GM18526 (cell line): ENCODE measurements around the gene GLP1R.

Experiments
- POLR2A ChIP-seq: IDR thresholded peaks from 3 replicates; pipeline ENCODE4 v1.6.1; 2011; ENCODE audit not compliant: insufficient read length; ENCODE audit errors: extremely low read depth

The GLP1R gene

DNA sequence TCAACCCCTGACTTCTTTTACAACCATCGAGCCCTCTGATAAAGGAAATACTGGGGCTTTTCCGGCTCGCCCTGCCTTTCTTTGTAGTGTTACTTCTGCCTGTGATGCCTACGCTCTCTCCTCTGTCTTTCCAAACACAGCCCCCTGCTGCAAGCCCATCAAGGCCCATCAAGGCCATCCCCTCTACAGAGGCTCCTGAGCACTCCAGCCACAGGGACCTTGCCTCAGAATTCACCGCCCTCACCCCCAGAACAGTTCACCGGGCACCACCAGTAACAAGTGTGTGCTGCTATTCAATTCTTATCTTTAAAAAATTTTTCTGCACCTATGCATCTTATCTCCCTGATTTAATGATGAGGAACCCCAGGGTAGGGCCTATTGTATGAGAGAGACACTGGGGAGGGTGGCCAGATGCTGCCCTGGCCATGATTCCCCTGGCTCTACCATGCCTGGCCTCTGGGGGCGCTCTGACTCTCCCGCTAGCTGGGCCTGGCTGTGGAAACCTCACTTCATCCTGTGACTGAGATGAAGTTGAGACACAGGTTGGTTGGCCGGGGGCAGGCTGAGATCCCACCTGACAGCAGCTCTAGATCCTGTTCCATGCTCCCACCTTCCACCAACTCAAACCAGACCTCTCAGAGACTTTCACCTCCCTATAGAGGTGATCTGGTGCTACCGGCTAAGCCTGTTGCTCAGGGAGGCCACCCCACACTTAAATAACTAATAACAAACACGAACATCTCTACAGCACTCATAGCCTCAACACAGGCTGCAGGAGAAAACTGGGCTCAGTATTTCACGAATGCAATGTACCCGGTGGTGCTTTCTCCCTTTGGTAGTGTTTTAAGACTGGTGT, 19.2 kb upstream of the GLP1R start:
- TF ChIP-seq POLR2A: no peak

DNA sequence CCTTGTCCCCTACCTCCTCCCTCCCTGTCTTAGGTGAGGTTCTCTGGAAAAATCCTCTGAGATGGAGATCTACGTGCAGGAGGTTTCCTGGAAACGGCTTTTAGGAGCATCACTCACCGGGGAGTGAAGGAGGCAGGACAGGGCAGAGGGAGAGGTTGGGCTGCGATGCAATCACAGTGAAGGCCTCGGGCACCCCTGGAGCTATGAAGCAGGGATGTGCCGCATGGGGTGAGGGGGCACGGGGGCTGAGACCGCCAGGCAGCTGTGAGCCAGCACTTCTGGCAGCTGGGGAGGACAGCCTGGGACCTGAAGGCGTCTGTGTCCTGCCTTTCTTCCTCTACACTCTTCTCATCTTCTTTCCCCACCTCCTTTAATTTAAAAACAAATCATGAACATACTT, 12.9 kb upstream of the GLP1R start:
- no peak for TF ChIP-seq POLR2A

DNA sequence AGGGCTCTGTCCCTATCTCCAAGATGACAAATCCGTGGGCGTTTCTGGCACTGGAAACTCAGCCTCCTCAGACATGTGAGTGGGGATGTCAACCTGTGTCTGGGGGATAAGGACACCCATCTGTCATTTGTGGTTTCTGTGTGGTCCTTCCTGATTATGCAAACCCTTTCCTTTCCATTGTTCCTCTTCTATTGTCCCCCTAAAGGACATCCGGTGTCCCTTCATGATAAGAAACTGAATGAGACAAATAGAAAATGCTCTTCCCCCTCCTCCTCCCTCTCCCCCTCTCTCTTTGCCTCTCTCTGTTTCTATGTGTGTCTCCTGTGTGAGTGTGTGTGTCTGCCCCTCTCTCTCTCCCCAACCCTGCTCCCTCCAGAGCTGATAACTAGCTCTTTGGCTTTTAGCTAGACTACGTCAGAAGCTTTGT, 11.5 kb upstream of the GLP1R start:
- TF ChIP-seq POLR2A: no peak

DNA sequence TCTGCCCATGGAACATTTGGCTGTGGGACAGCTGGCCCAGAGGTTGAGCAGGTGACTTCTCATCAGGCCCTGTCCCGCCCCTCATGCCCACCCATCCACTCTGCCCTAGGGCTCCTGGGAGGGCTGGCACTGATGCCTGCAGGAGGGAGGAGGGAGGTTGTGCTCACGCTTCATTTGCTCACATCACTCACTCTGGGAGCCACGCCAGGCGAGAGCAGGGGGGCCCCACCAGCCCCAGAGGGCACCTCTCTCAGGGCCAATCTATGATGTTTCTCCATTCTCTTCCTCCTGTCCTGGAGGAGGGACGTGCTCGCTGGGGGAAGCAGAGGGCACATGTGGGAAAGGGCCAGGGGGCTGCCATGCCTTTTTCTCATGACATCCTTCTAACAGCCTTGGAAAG, 10.9 kb upstream of the GLP1R start:
- TF ChIP-seq POLR2A: no peak

DNA sequence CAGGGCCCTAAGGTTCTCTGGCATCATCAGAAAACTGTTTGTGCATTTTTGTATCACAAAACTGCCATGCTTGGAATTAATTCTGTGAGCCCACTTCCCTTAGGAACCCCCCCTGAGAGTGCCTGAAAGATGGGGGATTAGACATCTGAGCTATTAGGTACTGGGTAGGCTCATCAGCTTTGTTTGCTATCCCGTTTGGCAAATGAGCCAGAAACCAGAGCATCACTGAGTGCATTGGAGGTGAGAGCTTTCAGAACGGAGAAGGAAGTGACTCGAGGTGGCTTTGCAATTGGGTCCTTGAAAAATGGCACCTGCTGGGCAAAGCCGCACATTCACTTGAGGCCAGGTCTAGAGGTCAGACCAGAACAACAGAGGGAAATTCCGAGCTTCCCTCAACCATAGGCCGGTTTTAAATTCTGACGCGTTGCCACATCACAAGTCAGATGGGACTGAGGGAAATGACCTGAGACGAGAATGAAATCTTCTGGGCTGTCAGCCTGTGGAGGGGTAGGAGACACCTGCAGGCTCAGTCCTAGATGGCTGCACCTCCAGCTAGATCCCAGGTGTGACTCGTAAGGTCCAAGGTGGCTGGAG, 8.4 kb upstream of the GLP1R start:
- TF ChIP-seq POLR2A: no peak

DNA sequence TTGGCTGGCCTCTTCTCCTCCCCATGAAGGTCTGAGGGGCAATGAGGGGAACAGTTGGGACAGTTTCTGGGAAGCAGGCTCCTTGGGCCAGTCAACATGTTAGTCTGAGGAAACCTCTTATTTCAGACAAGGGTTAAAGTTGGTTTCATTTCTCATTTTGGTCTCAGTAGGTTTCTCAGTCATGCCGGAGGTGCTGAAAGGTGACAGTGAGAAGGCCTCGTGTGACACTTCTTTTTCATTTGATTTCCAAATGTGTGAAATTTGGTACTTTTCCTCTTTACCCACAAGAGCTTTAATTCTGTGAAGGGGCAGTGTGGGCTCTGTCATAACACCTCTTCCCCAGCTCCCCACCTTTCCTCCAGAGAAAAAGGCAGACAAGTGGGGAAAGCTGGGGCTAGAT, 7.5 kb upstream of the GLP1R start:
- no peak for TF ChIP-seq POLR2A

DNA sequence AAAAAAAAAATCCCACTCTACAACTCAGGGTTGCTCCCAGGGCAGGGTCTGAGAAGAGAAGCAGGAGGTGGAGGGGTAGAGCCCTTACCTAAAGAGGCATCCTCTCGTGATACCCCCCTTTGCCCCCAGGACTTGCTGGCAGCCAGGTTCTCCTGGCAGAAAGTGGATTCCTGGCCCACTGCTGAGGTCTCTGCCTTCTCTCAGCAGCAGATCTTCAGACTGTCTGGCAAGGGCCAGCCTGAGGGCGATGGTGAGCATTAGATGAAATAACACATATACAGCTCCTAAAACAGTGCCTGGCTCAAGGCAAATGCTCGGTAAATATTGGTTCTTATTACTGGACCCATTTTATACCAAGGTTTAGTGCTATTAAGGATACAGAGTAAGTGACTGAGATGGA, 4.8 kb upstream of the GLP1R start:
- no peak for TF ChIP-seq POLR2A

DNA sequence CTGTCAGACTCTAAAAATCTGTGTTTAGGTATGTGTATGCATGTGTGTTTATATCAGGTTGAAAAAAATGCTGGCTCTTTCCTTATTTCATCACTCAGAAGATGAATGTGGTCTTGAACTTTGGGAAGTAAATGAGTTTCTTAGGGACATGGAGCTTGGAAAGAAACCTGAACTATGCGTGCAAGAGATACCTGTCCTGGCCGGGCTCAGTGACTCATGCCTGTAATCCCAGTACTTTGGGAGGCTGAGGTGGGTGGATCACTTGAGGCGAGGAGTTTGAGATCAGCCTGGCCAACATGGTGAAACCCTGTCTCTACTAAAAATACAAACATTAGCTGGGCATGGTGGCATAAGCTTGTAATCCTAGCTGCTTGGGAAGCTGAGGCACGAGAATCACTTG, 4.4 kb upstream of the GLP1R start:
- TF ChIP-seq POLR2A: no peak

DNA sequence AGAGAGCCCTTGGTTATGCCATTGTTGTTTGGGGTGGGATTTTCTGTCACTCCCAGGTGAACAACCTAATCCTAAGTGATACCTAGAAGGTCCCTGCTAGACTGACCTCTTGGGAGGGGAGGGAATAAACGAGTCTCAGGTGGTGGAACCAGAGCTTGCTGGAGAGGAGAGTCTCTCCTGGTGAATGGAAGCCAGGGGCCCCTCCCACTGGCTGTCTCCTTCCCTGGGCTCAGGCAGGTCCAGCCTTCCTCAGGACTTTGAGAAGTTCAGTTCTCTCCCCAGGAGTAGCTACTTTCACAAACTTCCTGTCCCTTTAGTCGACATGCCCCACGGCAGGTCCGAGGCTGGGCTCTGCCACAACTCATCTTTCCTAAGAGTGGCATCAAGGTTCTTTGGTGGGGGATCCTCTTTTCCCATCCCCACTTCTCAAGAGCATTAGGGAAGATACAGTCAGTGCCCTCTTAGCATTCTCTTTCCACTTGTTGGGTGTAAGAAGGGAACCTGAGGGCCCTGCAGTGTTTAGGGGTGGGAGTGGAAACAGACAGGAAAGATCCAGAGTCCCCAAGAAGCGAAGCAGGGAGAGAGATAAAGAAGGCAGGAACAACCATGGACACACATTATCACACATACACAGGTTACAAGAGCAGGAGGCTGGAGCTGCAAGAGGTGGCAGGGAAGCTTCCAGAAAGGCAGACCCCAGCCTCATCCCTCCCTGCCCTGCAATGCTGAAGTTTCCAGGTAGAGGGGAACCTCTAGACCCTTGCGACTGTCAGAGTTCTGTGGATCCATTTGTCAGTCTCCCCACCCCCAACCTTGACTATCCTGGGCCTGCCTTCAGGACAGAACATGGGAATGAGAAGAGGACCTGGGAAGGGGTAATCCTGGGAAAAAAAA, 900 bp upstream of the GLP1R start:
- TF ChIP-seq POLR2A: no peak

DNA sequence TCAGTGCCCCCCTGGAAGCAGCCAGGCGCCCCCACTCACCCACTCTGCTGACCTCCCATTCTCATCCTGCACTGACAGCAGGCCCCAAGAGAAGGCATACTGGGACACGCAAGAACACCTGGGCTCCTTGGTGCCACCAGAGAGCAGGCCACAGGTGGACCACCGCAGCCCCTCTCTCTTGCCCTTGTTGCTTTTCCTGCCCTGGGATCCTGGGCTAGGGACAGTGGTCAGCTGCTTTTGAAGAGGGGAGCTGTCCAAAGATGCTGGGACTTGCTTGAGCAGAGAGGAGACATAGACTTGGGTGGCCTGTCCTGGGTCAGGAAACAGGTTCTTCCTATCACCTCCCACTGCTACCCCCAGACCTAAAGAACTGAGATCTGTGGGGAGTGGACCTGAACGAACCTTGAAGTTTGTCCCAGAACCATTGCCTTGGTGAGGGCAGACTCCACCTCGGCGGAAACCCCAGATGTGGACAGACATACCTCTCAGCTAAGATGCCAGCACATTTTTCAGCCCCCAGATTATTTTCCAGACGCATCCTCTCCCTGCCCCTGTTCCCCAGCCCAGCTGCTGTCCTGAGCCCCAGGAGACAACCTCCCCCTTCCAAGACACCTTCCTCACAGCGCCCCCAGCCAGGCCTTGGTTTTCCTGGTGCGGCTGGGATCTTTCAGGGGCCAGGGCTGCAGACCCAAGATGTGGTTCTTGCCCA, 1.1 kb downstream of the GLP1R start:
- TF ChIP-seq POLR2A: no peak

DNA sequence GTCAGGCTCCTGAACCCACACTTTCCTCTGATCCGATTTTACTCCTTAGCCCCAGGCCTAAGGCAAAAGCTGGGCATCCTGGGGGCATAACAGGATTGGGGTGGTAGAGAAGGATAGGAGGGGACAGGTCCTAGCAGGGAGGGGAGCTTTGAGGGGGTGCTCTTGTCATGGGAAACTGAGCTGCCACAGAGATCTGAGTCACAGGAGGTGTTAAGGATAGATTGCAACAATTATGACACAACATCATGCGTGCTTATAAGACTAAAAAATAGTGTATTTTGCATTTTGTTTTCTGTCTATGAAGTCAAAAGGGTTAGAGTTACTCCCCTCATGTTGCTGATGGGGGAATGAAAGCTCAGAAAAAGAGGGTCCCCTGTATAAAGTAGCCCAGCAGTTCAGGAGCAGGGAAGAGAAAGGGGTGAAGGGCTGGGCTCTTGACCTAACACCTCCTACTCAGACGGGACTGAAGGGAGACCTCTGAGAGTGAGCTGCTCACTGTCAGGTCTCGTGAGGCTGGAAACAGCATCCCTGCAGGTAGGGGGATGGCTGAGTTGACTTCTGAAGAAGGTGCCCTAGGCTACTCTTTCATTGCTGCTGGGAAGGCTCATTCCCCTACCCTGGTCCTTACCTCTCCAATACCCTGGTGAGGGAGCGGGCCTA, 2.0 kb downstream of the GLP1R start:
- no peak for TF ChIP-seq POLR2A

DNA sequence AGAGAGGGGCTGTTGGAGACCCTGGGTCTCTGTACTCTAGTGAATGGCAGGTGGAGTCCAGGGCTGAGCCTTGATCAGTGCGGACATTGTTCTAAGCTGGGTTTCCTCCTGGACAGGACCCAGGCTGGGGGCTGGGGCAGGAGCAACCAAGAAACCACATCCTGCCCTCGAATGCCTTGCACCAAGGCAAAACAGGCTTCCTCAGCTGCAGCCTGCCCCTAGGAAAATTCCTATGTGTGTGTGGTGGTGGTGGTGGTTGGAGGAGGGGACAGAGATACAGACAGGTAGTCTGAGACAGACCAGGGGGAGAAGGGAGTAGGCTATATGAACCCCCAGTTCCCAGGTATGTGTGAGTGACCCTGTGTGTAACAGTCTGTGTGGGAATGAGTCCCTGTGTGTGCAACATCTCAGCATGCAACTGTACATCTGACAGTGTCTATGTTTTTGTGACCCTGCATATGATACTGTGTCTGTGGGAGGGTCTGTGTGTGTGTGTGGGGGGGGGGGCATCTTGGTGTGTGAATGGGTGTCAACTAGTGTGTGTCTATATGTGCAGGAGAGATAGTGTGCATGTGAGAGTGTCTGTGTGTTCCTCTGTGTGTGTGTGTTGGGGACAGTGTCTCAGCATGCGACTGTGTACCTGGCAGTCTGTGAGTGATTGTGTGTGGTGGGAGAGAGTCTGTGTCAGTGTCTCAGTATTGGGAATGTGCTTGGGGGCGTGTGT, 3.0 kb downstream of the GLP1R start:
- no peak for TF ChIP-seq POLR2A

DNA sequence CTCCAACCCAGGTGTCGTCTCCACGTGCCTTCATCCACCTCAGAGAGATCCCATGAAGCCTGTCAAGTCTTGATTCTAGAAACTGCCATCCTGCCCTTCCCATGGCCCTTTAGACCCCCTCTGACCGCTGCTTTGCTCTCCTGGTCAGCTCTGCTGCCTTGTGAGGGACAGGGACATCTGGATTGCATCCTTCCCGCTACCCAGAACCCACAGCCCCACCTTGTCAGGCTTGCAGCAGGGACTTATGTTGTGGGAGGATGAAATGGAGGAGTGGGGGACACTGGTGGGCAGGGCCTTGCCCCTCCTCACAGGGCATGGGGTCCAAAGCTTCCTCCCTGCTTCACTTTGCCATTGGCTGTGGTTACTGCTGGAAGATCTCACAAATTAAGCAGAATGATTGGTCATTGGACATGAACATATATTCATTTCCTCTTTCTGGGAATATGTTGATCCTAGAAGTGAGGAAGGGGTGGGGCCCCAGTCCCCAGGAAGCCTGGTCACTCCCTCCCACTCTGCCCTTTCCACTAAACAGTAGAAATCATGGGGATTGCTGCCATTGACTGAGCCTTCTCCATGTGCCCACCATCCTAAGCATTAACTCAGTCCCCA, 4.5 kb downstream of the GLP1R start:
- TF ChIP-seq POLR2A: no peak
